Stimulated activated CD8-positive, alpha-beta memory T cell treated with anti-CD3 and anti-CD28 coated beads, Interleukin-7, amount 100 ng/mL, for 4 hours (primary cell): ENCODE measurements around the gene ASXL1.
"Not testable (repeated sequence)": the region's sequence is repeated elsewhere in the genome, so short reads cannot be mapped to it uniquely, and the experiment has no call there.

Source experiments
- DNase-seq, 2 donors: peaks; one replicate each; pipeline ENCODE4 v3.0.0-alpha.2; 2020; ENCODE audit warnings: low read depth in 2 of 2

The ASXL1 gene

DNA sequence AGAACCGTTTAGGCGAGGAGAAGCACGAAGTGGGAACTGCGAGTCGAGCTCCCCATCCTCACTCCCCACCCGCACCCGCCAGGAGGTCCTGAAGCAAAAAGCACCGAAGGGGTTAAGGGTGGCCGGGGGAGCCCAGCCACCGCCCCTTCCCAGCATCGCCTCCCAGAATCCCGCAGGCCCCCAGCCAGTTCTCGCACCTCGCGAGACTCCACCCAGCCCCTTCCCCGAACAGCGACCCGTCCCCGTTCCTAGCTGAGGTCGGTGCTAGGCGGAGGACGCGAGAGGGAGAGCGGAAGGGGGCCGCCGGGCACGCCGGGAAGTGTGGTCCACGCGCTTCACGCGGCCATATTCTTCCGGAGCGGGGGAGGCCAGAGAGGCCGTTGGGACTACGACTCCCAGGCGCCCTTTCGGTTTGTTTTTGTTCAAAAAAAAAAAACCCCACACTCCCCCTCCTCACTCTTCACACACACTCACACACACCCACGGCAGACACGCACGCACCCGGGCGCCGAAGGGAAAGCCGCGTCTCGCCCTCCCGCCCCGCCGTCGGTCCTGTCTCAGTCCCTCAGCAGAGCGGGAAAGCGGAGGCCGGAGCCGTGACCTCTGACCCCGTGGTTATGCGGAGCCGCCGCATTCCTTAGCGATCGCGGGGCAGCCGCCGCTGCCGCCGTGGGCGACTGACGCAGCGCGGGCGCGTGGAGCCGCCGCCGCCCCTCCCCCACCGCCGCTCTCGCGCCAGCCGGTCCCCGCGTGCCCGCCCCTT, at the start of gene ASXL1:
Gene ASXL1, plus strand, starts transcription at position 463 of the 763 bp plus-strand sequence. CDS start 445 bp downstream, outside the sequence.
- DNase-seq: peak; percentile 92 to 93

DNA sequence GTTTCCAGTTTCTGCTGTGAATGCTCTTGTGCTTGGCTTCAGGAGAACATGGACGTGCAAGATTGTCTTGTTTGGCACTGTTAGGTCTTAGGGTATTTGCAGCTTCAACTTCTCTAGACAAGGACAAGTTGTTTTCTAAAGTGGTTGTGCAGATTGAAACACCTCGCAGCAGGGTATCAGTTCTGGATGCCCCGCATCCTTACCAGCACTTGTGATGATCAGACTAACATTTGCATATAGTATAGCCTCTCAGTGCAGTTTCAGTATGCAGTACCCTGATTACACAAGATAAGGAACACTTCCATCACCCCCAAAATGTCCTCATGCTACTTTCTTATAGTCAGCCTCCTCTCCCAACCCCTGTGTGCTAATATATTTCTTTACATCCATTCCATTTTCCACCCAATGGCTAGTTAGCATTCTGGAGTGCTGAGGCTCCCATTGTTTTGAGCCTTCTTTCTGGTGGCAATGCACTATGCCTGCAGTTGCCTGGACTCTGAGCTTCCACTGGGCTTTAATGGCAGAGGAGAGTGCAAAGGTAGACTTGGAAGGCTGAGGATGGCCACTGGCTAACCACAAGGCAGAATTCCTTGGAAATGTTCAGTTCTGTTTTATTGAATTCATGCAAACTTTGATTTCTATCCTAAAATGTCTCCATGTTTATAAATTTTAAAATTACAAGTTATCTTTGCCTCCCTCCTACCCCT, 45.3 kb upstream of the ASXL1 start:
- DNase-seq: no peak

DNA sequence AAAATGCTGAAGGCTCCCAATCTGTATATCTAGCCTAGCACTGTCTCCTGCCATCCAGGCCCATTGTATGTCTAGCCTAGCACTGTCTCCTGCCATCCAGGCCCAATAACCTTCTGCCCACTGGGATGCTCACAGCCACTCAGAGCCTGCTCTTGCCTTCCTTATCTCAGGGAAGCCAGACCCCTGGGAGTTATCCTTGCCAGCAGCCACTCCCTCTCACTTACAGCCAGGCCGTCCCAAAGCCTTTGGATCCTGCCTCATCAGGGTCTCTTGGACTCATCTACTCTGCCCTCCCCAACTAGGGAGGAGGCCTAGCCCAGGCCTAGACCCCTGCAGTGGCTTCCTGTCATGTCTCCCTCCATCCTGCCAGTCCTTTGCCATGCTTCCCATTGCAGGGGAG, 43.4 kb upstream of the ASXL1 start:
- no peak for DNase-seq

DNA sequence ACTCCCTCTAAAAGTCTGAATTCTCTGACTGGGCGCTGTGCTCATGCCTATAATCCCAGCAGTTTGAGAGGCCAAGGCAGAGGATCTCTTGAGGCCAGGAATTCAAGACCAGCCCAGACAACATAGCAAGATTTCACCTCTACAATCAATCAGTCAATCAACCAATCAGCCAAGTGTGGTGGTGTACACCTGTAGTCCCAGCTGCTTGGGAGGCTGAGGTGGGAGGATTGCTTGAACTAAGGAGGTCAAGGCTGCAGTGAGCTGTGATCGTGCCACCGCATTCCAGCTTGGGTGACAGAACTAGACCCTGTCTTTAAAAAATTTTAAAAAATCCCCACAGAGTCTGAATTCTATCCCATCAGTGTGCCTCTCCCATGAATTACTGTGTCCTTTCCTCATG, 42.7 kb upstream of the ASXL1 start:
- DNase-seq: no peak

DNA sequence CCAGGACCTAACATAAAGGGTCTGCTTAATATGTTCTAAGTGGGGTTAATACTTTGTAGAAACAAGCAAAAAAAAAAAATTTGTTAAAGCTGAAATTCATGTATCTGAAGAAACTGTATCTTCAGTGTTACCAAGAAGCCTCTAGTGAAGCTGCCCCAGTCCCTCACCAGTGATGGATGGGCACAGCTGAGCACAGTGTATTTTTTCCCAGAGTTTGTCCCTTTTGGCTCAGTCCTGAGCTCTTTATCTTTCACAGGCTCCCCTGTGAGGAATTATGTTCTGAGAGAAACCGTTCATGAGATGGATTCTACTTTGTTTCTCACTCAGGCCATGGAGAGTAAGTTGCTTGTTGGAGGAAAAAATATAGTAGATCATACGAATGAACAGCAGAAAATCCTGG, 42.2 kb upstream of the ASXL1 start:
- DNase-seq: no peak

DNA sequence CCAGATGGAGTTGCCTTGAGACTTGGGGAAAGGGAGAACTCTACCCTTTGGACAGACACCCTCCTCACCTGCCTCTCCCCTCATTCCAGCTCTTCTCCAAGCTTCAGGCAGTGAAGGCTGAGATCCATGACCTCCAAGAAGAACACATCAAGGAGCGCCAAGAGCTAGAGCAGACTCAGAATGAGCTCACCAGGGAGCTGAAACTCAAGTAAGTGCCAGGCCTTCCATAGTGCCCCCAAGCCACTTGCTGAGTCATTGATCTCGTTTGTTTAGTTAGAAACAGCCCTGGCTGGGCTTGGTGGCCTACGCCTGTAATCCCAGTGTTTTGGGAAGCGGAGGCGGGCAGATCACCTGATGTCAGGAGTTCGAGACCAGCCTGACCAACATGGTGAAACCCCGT, 41.5 kb upstream of the ASXL1 start:
- DNase-seq: no peak

DNA sequence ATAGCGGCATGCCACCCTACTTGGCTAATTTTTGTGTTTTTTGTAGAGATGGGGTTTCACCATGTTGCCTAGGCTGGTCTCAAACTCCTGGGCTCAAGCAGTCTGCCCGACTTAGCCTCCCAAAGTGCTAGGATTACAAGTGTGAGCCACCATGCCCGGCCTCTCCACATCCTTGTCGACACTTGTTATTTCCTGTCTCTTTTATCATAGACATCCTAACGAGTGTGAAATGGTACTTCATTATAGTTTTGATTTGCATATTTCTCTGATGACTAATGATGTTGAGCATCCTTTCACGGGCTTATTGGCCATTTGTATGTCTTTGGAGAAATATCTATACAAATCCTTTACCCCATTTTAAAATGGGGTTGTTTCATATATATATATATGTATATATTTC, 39.0 kb upstream of the ASXL1 start:
- DNase-seq: no peak

DNA sequence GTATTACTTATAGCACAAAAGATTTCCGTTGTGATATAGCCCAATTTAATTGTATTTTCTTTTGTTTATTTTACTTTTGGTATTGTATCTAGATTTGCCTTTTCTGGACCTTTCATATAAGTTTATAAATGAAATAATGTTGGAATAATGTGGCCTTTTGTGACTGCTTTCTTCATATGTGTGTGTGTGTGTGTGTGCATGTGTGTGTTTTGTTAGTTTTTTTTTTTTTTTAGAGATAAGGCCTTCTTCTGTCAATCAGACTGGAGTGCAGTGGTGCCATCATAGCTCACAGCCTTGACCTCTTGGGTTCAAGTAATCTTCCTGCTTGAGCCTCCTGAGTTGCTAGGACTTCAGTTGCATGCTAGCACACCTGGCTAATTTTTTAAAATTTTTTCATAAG, 37.8 kb upstream of the ASXL1 start:
- DNase-seq: no peak

DNA sequence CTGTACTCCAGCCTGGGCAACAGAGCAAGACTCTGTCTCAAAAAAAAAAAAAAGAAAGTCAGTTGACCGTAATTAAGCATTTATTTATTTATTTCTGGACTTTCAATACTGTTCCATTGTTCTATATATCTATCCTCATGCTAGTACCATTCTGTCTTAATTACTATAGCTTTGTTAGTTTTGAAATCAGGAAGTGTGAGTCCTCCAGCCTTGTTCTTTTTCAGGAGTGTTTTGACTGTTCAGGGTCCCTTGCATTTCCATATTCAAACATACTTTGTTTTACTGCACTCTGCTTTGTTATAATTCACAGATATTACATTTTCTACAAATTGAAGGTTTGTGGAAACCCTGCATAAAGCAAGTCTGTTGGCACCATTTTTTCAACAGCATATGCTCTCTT, 36.7 kb upstream of the ASXL1 start:
- DNase-seq: no peak

DNA sequence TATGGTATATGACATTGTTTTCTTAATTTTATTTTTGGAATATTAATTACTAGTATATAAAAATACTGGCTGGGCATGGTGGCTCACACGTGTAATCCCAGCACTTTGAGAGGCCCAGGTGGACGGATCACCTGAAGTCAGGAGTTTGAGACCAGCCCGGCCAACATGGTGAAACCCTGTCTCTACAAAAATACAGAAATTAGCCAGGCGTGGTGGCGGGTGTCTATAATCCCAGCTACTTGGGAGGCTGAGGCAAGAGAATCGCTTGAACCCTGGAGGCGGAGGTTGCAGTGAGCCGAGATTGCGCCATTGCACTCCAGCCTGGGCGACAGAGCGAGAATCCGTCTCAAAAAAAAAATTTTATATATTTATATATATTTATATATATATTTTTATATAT, 35.9 kb upstream of the ASXL1 start:
- not testable (repeated sequence) for DNase-seq

DNA sequence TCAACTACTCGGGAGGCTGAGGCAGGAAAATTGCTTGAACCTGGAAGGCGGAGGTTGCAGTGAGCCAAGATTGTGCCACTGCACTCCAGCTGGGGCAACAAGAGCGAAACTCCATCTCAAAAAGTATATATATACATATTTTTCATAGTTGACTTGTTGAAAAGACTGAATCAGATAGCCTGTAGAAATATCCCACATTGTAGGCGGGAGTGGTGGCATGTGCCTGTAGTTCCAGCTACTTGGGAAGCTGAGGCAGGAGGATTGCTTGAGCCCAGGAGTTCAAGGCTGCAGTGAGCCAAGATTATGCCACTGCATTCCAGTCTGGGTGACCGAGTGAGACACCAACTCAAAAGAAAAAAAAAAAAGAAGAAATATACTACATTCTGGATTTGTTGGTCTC, 34.4 kb upstream of the ASXL1 start:
- DNase-seq: not testable (repeated sequence)

DNA sequence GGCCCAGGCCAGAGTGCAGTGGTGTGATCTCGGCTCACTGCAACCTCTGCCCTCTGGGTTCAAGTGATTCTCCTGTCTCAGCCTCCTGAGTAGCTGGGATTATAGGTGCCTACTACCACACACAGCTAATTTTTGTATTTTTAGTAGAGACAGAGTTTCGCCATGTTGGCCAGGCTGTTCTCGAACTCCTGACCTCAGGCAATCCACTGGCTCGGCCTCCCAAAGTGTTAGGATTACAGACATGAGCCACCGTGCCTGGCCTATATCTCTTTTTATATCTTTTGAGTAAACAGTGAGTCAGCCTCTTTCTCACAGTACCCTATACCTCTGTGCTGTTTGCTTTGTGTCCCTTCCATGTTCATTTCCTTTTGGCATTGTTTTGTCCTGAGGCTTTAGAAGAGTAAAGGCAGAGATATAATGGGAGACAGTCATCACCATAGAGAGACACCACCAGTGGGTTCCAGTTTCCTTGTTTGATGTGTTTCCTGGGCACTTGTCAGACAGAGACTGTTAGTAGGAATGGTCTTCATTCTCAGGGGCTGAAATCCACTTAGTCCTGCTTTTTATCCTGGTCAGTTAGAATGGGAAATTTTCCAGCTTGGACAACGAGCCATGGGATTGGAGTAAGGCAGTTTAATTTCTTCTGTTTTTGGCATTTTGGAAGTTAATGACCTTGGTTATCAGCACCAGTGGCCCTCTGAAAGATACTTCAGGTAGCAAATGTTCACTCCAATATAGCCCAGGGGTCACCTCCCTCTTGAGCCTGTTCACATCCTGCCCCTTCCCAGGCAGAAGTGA, 32.2 kb upstream of the ASXL1 start:
- no peak for DNase-seq

DNA sequence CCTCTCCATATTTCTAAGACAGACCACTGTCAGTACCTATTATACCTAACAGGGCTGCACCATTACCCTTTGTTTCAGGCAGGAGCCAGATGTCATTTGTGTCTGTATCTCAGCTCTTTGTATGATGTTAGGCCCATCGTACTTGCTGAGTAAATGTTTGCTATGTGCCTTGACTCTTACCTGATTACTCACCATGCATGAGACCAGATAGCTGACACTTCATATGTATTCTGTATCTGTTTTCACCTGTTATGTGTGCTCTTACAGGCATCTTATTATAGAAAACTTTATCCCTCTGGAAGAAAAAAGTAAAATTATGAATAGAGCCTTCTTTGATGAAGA, 31.7 kb upstream of the ASXL1 start:
- DNase-seq: no peak

DNA sequence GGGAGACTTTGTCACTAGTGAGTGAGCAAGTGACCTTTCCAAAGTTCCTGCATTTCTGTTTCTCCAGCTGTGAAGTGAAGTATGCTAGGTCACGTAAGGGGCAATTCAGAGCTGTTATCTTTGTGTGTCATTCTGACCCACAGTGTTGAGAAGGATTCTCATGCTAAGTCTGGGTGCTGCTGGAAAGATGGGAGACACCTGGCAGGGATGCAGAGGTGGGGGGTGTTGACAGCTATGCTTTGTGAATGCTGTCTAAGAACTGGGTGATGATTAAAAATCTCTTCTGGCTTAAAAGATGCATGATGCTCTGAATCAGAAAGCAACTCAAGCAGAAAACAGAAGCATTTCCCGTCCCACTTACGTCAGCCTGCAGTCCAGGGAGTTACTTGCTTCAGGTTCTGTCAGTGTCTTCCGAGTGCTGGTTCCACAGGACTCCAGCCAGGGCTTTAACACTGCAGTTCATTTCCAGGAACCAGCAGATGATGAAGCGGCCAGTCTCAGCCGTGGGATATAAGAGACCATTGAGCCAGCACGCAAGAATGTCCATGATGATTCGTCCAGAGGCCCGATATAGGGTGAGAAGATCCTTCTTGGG, 30.9 kb upstream of the ASXL1 start:
- DNase-seq: no peak

DNA sequence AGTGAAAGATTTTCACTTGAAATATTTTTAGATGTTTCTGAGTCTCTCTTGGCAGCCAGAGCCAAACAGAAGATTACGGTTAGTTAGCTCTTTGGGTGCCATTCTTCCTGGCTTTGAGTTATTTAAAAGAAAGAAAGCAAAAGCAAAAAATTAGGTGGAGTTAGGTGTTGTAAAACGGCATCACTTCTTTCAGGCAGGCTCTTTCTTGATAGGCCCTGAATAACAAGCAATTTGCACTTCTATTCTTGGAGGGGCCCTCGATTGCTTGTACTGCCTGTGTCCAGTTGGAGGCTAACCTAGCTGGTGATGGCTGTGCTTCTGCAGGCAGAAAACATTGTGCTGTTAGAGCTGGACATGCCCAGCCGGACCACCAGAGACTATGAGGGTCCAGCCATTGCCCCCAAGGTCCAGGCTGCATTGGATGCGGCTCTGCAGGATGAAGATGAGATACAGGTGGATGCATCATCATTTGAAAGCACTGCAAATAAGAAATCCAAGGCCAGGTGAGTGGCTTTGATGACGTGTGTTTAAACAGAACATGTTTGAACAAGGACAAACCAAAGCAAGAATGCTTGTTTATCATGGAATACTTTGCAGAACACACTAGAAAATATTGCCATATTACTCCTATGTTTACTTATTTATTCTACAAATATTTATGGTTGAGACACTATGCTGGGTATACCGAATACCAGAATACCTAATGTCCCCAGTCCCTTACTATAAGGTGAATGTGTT, 28.1 kb upstream of the ASXL1 start:
- no peak for DNase-seq

DNA sequence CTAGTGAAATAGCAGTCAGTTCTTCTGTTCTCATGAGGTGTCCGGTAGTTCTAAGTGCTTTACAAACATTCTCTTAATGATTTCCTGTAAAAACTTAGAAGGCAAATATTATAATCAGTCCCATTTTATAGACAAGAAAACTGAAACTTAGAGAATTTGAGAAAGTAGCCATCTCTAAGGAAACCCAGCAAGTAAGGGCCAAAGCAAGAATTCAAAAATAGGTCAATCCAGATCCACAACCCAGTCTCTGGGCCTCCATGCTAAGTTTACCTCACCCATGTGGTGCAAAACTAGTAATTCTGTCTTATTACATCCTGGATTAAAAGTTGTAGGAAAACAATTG, 27.6 kb upstream of the ASXL1 start:
- no peak for DNase-seq

DNA sequence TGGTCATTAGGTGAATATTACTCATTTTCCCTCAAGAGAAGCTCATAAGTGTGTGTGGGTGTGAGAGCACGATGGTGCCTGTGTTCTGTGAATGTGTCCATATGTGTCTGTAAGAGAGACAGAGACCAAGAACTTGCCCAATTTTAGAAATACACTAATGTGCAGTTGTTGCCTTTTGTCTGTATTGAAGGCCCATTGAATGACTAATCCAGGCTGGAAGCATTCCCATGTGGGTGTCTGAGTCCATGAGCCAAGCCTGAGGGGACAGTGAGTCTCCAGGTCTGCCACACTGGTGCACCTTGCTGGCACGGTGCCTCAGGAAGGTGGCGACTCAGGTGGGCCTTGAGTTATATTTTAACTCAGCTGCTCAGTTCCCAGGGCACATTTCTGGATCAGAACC, 25.5 kb upstream of the ASXL1 start:
- no peak for DNase-seq

DNA sequence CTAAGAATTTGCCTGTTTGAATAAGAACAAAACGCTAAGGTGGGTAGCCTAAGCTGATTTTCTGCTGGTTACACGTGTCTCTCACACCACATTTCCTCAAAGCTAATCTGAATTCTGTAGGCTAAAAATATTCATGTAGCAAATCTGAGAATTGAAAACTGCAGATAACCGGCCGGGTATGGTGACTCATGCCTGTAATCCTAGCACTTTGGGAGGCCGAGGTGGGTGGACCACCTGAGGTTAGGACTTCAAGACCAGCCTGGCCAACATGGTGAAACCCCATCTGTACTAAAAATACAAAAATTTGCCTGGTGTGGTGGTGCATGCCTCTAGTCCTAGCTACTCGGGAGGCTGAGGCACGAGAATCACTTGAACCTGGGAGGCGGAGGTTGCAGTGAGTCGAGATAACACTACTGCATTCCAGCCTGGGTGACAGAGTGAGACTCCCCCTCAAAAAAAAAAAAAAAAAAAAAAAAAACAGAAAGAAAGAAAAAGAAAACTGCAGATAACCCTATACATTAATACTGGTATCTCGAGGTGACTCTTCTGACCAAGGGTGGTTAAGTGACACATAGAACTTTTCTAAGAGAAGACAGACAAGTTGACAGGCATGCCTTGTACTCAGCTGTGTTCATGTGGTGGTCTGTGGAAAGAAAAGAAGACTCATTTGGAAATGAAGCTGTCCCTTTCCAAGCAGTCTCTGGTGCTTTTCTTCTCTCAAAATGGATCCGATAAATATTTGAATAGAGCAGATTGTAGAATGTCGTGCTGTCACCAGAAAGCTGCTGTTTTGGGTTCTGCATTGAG, 24.7 kb upstream of the ASXL1 start:
- no peak for DNase-seq

DNA sequence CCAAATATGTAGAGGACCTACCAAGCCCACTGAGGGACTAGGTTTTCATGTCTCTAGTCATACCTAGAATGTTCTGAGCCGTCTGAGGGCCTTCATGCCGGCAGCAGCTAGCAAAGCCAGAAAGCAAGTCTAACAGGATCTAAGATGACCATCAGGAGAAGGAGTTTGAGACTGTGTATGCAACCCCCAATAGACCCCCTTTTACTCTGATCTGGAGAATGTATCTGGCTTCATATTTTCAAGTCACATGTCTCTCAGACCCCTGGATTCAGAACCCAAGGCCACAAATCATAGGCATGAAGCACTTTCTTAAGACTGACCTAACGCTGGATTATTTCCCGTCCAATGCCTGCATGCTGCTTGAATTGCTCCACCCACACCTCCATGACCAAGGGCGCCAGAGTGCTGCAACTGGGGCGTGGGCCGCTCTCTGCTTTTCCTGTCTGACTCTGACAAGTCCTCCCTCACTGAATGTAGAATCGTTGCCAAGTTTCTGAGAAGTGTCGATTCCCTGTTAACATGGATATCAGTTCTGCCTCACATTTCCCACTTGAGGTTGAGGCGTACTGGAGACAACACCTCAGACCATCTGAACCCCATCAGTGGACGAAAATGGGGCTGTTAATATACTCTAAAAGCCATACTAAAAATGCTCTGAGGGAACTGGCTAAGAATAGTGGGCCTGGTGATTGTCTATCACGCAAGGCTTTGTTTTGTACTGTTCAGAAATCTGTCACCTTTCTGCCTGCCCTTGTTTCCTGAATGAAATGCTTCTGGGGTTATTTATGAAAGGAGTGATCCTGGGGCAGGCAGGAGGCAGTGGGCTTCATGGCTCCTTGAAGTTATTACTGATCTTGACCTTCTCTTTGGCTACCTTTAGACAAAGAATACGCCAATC, 23.9 kb upstream of the ASXL1 start:
- peak; percentile 36 to 50 for DNase-seq

DNA sequence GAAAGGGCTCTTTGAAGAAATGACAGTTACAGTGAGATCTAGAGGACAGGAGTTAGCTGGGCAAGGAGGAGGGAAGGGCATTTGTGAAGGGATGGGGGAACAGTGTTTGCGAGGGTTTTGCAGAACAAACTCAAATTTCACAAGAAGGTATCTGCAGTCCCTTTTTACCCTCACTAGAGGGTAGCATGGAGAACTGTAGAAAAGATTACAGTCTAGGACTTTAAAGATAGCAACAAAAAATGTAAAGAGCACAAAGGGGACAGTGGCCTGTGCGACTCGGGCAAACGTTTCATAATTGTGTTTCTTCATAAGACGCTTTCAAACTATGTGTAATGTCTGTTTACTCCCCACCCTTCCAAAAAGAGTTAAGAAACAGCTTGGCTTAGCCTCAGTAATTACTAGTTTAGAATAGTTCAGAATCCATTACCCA, 21.2 kb upstream of the ASXL1 start:
- DNase-seq: no peak
